ENCODE results near the gene RSU1. TPM values are rescaled to one million over a fixed set of nuclear protein-coding genes. Genes with fewer than 3 reads are reported as not detected.

The RSU1 gene
- total RNA-seq, 1 donor from 2014 or later = 118 TPM

DNA sequence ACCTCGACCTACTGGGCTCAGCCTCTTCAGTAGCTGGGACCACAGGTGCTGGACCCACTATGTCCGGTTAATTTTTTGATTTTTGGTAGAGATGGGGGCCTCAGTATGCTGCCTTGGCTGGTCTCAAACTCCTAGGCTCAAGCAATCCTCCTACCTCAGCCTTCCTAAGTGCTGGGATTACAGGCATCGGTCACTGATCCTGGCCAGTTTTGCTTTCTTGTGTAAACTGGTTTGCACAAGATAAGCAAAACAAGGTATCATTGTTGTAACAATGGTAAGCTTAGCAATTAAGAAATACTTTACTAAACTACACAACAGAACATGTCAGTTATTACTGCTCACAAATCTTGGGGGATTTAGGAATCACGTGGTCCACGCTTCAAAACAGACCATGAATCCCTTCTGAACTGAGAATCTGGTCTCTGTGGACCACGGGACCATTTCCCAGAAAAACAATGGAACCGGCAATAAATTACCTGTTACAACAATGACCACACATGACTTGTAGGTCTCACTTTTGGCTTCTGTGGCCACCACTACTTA lies 36.8 kb downstream of the RSU1 start:
- no peak overlapping the region for H3K27ac Mint-ChIP-seq (ENCODE audit: unreplicated experiment)
- DNase-seq (ENCODE audit: low spot score) = no peak
- TF ChIP-seq, protein P1, sequence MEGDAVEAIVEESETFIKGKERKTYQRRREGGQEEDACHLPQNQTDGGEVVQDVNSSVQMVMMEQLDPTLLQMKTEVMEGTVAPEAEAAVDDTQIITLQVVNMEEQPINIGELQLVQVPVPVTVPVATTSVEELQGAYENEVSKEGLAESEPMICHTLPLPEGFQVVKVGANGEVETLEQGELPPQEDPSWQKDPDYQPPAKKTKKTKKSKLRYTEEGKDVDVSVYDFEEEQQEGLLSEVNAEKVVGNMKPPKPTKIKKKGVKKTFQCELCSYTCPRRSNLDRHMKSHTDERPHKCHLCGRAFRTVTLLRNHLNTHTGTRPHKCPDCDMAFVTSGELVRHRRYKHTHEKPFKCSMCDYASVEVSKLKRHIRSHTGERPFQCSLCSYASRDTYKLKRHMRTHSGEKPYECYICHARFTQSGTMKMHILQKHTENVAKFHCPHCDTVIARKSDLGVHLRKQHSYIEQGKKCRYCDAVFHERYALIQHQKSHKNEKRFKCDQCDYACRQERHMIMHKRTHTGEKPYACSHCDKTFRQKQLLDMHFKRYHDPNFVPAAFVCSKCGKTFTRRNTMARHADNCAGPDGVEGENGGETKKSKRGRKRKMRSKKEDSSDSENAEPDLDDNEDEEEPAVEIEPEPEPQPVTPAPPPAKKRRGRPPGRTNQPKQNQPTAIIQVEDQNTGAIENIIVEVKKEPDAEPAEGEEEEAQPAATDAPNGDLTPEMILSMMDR (IDR thresholded peaks at IDR 0.05; ENCODE audit: unreplicated experiment) = no peak
- H3K27me3 Mint-ChIP-seq (ENCODE audit: unreplicated experiment) = peaks cover 5% of the 10 kb centered on the region
- H3K4me1 Mint-ChIP-seq (ENCODE audit: unreplicated experiment) = peaks cover 36% of the 10 kb centered on the region
- H3K9me3 Mint-ChIP-seq (ENCODE audit: unreplicated experiment) = no peaks in the 10 kb centered on the region
- peaks cover 12% of the 10 kb centered on the region for H3K36me3 Mint-ChIP-seq (ENCODE audit: low read depth, unreplicated experiment)
- H3K4me3 Mint-ChIP-seq (ENCODE audit: unreplicated experiment) = no peak overlapping the region

DNA sequence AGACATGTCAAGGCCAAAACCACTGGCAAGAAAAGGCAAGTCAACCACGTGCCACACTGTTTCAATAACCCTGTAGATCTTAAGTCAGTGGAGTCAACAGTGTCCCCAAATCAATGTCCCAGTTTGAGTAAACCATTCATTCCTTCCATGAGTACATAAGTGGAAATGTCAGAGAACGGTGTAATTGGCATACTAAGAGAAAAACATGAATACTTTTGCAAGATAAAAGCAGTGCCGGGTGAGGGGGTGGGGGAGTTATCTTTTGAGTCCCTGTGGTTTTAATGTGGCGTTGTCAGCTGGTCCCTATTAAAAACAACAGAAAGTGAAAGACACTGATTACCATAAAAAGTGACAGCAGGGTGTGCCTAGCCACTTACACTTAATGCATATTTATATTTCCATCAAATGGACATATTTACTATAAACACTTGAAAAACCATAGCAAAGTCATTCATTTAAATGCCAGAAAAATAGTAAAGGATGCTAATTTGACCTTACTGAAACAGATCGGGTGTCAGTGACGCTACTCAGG lies 37.8 kb downstream of the RSU1 start:
- peaks cover 7% of the 10 kb centered on the region for H3K36me3 Mint-ChIP-seq (ENCODE audit: low read depth, unreplicated experiment)
- no peak for DNase-seq (ENCODE audit: low spot score)
- H3K27ac Mint-ChIP-seq (ENCODE audit: unreplicated experiment) = no peak overlapping the region
- H3K27me3 Mint-ChIP-seq (ENCODE audit: unreplicated experiment) = peaks cover 5% of the 10 kb centered on the region
- no peak overlapping the region for H3K4me3 Mint-ChIP-seq (ENCODE audit: unreplicated experiment)
- H3K4me1 Mint-ChIP-seq (ENCODE audit: unreplicated experiment) = peaks cover 40% of the 10 kb centered on the region
- TF ChIP-seq, protein P1 (IDR thresholded peaks at IDR 0.05; ENCODE audit: unreplicated experiment) = no peak
- H3K9me3 Mint-ChIP-seq (ENCODE audit: unreplicated experiment) = no peaks in the 10 kb centered on the region

- Mint-ChIP-seq H3K4me1 (ENCODE audit: unreplicated experiment) (peaks cover 52% of the 10 kb centered on the region), H3K27ac (ENCODE audit: unreplicated experiment) (peak overlapping the region; percentile 99), H3K27me3 (ENCODE audit: unreplicated experiment) (peaks cover 8% of the 10 kb centered on the region), H3K9me3 (ENCODE audit: unreplicated experiment) (no peaks in the 10 kb centered on the region), H3K4me3 (ENCODE audit: unreplicated experiment) (peak overlapping the region; percentile 1), H3K36me3 (ENCODE audit: low read depth, unreplicated experiment) (no peaks in the 10 kb centered on the region)
- DNase-seq (ENCODE audit: low spot score) = peak; percentile 51
- TF ChIP-seq, protein P1 (IDR thresholded peaks at IDR 0.05; ENCODE audit: unreplicated experiment) = peak; percentile 97
These were observed 39.5 kb downstream of the RSU1 start for GRCh38 chr10:16777473-16778370.

GRCh38 chr10:16776896-16777295 lies 40.3 kb downstream of the RSU1 start:
- Mint-ChIP-seq H3K27ac (ENCODE audit: unreplicated experiment) (peak overlapping the region; percentile 99), H3K4me1 (ENCODE audit: unreplicated experiment) (peaks cover 57% of the 10 kb centered on the region), H3K36me3 (ENCODE audit: low read depth, unreplicated experiment) (no peaks in the 10 kb centered on the region), H3K27me3 (ENCODE audit: unreplicated experiment) (peaks cover 8% of the 10 kb centered on the region), H3K9me3 (ENCODE audit: unreplicated experiment) (no peaks in the 10 kb centered on the region), H3K4me3 (ENCODE audit: unreplicated experiment) (peak overlapping the region; percentile 1)
- TF ChIP-seq, protein P1 (IDR thresholded peaks at IDR 0.05; ENCODE audit: unreplicated experiment) = no peak
- no peak for DNase-seq (ENCODE audit: low spot score)

GRCh38 chr10:16773334-16773733 lies 43.9 kb downstream of the RSU1 start:
- peaks cover 53% of the 10 kb centered on the region for H3K4me1 Mint-ChIP-seq (ENCODE audit: unreplicated experiment)
- H3K27me3 Mint-ChIP-seq (ENCODE audit: unreplicated experiment) = peaks cover 8% of the 10 kb centered on the region
- H3K27ac Mint-ChIP-seq (ENCODE audit: unreplicated experiment) = peak overlapping the region; percentile 61
- DNase-seq (ENCODE audit: low spot score) = no peak
- H3K36me3 Mint-ChIP-seq (ENCODE audit: low read depth, unreplicated experiment) = peaks cover 4% of the 10 kb centered on the region
- TF ChIP-seq, protein P1 (IDR thresholded peaks at IDR 0.05; ENCODE audit: unreplicated experiment) = no peak
- H3K4me3 Mint-ChIP-seq (ENCODE audit: unreplicated experiment) = no peak overlapping the region
- no peaks in the 10 kb centered on the region for H3K9me3 Mint-ChIP-seq (ENCODE audit: unreplicated experiment)
